ENCODE data around the gene NT5DC3.

The NT5DC3 gene

DNA sequence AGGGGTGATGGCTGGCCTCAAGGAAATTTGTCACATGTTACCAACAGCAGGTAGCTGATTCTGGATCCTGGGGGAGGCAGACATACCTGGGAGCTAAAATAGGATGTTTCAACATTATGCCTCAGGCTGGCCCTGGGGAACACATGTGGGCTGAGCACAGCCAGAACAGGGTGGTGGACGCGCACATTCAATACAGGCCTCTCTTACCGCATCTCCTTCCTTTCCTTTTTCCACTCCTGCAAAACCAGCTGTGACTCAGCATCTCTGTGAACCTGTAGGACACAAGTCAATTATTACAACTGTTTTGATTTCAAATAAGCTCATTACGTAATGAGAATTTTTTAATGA is 61.0 kb downstream of the NT5DC3 start:
- DNase-seq = no peak

DNA sequence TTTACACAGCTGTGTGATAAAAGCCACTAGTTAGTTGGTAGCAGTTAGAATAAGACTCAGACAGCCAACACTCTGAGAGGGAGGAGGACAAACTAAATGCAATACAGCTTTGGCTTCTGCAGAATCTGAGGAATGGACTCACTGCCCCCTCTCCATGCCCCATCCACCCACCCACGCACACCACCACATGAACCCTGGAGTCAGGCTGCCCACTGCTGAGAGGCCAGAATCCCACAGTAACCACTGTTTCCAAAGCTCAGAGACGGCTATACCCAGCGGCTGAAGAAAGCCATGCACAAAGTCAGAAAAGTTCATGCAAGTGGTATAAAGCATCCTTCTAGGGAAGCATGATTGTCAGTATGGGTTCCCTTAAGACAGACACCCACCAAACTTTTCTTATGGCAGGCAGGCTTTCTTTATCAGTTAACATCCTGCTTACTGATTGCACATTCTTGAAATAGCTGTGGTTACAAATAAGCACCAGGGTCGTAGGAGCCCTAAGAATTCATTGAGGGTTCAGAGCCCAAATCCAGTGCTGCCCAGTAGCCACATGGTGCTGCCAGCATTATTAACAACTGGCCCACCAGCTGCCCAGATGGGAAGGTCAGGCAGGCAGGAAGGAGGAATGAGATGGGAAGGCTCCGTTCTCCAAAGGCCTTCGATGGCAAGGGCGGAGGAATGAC is 61.5 kb downstream of the NT5DC3 start:
- no peak for DNase-seq

DNA sequence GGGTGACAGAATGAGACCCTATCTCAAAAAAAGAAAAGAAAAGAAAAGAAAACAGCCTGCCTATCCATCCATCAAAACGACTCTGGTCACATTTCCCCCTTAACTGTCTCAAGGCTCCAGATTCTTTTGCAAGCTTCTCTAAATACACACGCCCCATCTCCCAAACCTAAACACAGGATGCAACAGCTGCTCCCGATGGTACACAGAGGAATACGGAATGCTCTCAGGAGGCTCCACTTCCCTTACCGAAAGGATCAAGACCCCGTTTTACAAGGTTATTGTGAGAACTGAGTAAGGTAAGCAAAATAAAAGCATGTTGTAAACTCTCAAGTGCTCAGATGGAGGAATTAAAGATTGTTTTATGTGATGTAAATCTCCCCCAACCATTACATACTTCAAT is 62.3 kb downstream of the NT5DC3 start:
- no peak for DNase-seq

DNA sequence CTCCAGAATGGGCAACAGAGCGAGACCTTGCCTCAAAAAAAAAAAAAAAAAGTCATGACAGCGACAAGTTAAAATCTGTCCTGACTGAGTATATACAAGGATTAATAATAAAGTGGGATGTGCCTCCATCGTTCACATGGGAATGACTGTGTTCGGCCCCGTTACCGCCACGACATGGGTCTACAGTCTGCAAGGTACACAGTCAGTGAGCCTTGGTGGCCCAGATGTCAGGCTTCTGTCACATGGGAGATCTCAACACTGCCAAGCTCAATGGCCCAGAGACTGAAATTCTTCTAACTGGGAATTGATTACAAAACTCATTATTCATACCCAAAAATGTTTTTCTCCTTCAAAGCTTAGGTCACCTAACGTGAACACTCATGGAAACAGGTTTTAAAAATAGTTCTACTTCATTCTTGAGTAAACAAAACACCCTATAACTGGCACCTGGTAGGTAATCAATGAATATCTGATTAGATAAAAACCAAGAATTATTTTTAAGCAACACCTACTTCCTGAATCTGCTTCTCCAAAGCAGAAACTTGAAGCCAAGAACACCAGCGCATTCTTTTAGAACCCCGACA is 66.0 kb downstream of the NT5DC3 start:
- DNase-seq = no peak

DNA sequence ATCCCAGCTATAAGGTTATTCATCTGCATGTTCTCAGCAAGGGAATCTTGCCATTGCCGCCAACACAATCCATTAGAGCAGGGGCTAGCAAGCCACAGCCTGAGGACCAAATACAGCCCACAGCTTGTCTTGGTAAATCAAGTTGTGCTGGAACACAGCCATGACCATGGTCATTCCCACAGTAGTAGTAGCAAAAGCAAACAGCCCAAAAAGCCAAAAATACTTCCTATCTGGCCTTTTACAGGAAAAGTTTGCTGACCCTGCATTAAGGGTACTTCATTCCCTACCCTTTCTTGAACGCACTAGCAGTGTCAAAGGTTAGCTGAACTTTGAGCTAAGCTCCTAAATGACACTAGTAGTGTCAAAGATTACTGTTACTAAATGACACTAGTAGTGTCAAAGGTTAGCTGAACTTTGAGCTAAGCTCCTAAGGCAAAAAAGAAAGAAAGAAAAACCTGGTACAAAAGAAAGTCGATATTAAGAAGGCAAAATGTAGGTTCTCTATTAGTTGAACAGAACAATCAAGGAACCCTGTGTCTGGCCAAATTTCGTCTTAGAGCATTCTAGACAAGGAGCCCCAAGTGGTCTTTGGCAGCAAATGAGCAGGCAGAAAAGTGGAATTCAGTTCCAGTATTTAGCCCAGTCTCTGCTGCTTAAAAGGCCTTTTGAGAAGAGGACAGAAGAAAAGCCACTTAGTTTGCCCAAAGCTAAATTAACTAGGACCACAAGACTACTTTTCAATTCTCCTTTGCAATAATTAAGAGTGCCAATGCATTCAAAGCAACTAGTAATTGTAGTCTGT is 67.7 kb downstream of the NT5DC3 start:
- DNase-seq = no peak

DNA sequence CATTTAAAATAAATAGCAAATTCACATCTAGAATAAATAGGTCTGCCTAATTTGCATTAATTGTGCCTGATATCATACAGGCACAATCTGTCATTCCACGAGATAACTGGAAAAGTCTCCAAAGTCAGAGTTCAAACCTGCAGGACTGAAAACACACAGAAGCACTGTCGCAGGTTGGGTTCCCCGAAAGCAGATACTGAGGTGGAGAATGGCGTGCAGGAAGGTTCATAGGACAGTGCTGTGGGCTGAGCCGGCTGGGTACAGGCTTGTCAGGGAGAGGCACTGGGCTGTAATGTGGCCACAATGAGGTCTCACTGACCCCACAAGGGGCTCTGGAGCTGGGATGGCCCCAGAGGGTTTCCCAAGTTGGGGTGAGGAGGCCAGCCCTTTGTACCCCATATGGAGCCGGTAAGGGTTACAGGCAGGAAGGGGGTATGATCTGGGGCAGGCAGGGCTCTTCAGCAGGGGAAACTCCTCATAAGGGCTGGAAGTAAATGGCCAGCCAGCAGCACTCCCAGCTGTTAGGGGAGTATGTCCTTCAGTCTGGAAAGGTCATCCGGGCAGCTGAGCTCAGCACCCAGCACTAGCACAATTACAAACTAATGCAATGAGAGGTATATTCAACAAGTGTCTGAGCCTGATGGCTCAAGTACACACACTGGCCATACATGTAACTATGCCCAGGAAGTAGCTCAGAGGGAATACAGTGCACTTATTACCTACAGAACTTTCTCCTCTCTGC is 68.5 kb downstream of the NT5DC3 start:
- DNase-seq = no peak

DNA sequence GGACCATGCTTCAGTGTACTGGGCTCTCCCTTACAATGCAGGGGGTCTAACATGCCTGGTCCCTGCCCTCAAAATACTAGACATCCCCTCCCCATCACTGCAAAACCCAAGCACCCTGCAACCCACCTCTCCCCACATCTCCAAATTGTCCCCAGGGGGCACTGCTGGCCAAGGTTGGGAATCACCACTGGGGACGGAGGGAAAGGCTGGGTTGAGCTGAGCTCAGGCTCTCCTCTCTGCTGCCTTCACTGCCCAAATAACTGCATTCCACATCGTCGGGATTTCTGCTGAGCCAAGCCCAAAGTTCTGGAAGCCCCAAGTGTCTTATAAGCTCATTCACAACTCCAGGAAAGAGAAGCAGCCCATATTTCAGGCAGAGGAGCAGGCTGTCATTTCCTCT is 69.6 kb downstream of the NT5DC3 start:
- no peak for DNase-seq

DNA sequence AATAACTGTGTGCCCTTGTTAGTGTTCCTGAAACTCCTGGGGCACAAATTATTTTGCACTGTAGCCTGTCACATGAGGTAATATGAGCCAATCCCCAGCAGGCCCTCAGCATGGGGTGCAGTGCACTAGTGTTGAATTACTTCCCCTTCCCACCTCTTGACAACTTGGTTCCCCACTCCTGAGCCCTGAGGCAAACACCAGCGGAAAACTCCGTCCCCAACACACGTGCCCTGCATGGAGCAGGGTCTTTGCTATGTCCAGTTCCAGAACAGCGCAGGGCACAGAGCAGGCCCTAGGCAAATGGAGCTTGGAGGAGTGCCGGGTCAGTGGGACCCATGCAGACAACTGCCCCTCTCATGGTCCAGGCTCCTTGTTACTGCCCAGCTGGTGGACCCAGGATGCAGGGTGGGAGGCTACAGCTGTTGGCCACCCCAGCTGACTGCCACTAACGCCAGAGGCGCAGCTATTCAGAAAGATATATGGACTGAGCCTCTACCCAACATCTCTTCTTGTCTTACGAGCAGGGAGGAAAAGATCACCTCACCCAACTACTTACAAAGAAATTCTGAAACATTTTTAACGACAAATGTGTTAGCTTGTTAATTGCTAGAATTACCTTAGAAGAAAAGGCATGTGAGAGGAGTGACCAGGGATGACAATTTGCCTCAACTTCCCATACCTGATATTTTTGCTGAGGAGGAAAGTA is 71.6 kb downstream of the NT5DC3 start:
- DNase-seq = no peak

DNA sequence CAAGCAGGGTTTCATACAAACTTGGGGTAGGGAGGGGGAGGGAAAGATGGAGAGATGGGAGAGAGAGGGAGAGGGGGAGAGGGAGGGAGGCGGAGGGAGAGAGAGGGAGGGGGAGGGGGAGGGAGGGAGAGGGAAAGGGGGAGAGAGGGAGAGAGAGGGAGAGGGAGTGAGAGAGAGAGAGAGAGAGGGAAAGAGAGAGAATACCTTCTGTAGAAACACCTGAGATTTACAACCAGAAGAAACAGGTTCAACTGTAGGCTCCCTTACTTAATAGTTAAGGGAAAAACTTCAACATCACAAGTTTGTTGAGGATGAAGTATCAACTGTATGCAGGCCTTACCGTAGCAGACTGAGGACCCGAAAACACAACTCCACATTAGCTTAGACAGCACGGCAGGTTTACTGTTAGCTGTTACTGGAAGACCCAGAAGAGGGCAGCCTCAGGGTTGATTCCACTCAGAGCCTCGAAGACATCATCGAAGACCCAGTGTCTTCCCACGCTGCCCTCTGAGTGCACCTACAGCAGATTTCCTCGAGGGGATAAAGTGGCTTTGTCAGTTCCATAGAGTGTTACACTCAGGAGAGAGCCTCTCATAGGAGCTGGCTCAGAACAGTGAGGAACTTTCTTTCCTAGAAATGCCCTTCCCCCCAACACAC is 72.4 kb downstream of the NT5DC3 start:
- no peak for DNase-seq

DNA sequence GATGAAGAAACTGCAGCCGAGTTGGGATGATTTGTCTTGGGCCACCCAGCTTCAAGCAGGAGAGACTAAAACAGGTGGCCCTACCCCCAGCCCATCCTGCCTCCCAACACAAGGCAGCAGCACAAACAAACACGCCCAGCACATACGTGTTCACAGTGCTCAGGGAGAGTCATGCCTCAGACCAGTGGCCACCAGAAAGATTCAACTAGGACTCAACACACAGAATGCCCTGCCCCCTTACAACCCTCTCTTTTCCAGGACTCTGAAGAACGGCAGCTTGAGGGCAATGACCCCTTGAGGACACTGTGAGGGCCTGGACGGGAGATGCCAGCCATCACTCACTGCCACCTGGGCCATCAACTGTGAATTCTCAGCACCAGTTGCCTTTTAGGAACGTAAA is 75.0 kb downstream of the NT5DC3 start:
- no peak for DNase-seq

DNA sequence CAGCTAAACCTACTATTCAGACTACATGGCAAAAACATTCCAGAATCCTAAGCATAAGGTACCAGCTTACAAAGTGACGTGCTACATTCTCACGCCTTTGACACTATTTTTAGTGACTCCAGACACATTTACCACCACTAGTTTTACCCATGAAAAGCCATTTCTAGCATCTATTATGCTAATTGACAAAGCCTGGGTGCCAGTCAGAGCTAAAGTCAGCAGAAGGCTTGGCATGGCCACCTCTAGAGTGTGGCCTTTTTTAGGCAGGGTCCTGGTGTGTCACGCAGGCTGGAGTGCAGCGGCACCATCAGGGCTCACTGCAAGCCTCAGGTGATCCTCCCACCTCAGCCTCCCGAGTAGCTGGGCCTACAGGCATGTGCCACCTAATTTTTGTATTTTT is 75.7 kb downstream of the NT5DC3 start:
- DNase-seq = no peak

DNA sequence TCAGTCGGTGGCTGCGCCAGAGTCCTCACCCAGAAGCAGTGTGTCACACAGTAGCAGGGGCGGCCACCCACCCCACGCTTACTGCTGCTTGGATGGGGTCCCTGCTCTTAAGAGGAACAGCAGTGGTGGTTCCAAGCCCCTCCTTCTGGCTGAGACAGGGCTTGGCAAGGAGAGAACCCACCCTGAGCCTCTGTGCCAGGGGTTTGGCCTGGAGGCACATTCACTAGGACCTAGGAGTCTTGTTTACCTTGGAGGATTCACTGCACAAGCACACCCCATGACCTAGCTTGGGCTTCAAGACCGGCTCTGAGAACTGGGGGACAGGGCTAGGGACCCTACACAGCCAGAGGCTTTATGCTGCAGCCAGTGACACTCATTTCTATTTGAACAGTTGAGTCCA is 78.6 kb downstream of the NT5DC3 start:
- no peak for DNase-seq

DNA sequence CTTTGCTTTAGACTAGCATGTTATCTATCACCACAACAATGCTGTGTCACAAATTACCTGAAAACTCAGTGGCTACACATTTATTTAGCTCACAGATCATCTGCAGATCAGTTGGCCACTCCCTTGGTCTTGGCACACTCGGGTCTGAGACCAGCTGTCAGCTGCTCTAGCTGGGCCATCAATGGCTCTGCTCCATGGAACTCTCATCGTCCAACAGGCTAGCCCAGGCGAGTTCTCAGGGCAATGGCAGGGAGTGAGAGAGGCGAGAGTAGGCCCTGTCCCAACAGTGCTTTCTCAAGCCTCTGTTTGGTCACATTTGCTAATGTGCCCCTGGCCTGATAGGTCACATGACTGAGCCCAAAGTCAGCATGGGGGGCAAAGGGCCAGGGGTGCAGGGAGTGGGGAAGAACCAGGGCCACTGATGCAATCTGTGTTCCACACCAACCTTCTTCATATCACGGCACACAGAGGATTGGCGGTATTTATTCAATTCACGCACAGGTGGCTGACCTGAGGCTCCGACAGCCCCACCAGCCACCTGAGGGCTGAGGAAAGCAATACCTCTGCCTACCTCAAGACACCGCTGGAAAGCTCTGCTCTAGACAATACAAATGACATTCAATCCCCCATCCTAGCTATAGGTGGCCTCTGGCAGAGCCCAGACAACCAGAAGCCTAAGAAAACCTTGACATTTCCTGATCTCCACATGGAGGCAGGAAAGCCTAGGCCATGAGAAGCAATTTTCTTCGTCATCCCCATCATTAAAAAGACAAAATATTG is 82.5 kb downstream of the NT5DC3 start:
- no peak for DNase-seq

DNA sequence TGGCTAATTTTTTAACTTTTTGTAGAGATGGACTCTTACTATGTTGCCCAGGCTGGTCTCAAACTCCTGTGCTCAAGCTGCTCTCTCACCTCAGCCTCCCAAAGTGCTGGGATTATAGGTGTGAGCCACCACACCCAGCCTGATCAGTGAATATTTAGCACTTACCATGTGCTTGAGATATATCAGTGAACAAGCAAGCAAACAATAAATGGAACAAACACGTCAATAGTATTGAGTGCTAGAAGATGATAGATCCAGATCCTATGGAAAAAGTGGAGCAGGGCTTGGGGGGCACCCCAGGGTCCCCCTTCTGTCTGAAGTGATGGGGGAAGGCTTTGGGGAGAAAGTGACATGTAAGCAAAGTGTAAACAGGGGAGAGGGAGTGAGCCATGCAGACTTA is 83.8 kb downstream of the NT5DC3 start:
- no peak for DNase-seq

DNA sequence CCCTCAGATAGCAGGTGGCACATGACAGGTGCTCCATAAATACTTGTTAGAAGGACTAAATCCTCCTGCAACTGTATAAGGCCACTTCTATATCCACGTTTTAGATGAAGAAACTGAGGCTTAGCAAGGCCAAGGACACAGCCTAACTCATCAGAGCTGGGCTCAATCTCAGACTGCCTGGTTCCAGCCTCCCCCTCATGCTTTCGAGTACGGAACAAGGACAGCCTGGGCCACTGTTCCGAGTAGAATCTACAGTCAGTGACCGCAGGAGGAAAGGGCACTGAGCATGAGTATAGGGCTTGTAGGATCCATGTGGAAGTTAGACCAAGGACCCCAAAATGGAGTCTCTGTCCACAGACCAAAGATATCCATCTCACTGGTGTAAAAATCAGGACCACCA is 84.6 kb downstream of the NT5DC3 start:
- no peak for DNase-seq

DNA sequence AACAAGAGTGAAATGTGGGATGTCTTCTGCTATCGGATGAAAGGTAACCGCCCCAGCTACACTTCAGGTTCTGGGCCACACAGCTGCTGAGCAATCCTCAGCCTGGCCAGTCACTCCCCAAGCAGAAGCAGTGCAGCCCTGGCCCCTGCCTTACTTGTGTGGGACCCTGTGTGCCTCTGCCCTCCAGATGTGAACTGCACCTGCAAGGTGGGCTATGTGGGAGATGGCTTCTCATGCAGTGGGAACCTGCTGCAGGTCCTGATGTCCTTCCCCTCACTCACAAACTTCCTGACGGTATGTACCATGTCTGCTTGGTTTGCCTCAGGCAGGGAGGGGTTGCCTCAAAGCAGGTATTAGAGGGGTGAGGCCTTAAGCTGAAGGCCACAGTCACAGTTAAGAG is 85.6 kb downstream of the NT5DC3 start:
- DNase-seq = no peak

DNA sequence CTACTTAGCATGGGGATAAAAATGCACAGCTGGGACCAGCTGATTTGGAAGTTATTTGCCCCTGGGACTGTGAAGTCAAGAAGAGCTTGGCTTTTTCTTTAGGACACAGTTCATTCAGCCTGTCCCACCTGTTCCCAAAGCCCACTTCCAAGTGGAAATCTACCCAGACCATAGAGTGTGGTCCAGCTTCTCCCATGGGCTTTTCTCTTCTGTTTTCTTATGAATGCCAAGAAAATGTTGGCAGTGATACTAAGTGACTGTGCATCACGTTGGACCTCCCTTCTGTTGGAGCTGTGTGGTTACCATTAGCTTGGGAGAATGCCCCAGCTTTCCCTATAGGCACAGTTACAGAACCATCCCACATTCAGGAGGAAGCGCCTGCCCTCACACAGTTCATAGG is 89.4 kb downstream of the NT5DC3 start:
- DNase-seq = no peak

DNA sequence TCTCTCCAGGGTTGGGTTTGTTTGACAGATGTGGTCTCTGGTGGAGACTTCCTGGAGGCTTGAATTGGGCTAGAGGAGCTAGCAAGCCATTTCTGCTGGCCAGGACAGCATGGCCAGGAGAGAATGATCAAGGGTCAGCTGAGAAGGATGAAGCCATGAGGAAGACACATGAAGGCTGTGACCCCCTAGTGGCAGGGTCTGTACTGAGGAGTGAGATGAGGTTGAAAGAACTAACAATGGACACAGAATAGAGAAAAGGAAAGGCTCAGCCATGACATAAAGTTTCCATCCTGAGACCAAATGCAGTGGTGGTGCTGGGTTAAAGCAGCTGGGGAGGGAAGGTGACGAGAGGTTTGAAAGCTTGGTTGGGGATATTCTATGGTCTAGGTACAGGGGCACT is 89.9 kb downstream of the NT5DC3 start:
- no peak for DNase-seq

DNA sequence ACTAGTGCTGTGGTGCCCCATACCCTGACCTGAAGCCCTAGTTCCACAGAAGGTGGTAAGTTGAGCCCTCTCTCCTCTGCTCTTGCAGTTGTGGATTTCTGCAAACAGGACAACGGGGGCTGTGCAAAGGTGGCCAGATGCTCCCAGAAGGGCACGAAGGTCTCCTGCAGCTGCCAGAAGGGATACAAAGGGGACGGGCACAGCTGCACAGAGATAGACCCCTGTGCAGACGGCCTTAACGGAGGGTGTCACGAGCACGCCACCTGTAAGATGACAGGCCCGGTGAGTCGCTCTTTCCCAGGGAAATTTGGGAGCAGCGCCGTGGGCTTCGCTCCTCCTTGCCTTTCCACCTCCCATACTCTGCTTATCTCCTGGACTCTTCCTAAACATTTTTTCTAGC is 92.2 kb downstream of the NT5DC3 start:
- no peak for DNase-seq

DNA sequence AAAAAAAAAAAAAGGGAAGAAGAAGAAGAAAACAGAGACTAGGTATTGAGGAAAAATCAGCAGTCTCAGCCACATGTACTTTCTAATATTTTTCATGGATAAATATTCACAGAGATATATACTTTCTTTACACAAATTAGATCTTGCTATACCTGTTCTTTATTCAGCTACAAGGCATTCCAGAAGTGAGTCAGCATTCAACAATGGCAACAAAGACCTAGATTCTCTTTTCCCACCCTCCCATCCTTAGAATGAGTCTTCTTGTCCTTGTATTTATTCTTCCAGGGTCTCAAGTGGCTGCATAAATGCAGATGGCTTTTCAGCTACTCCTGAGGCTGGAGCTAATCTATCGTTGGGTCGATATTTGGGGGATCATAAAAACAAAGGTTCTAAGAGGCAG is 93.0 kb downstream of the NT5DC3 start:
- DNase-seq = no peak

DNA sequence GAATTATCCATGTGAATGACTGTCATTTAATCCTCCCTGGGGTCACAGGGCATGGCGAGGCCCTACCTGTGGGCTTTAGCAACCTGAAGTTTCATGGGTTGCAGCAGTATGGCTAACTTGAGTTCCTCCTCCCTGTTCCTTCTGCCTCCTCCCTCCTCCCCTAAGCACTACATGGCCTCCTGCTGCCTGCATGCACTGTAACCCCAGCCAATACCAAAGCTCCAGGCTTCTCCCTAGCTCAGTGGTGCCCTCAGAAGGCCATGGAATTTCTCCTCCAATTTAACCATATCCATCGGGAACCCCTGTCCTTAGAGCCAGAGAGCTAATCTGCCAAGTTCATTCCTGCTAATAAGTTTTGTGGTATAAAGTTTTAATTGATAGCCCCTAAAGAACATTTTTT is 95.1 kb downstream of the NT5DC3 start:
- no peak for DNase-seq

DNA sequence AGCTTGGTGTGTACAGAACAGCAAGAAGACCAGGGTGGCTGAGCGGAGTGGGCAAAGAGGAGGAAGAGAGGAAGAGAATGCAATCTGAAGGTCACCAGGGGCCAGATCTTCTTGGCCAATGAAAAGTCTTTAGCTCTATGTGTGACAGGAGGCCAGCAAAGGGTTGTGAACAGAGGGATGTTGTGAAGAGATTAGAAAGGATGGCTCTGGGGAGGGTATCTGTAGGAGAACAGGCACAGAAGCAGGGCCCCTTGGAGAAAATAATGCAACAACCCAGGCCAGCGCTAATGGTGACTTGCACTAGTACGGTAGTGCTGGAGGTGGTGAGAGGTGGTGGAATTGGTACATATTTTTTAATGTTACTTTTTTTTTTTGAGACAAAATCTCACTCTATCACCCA is 97.2 kb downstream of the NT5DC3 start:
- no peak for DNase-seq
